K562 (cell line): Measurements from ENCODE around the gene LRRC8E. TPM values are rescaled to one million over a fixed set of nuclear protein-coding genes. Genes with fewer than 3 reads are reported as not detected.

Experiments used
- RAD51 ChIP-seq: fragments of 450-650 bp; IDR thresholded peaks from 2 replicates; pipeline ENCODE4 v1.7.1; 2016; ENCODE audit warnings: low read depth, mild to moderate bottlenecking, borderline replicate concordance
- REST ChIP-seq, 2 experiments: fragments of 450-650 bp; formaldehyde crosslinking in 1 of 2; IDR thresholded peaks; 2 replicates each; pipeline versions ENCODE4 v1.4.0 to v1.6.1; 2014 to 2020; ENCODE audit warnings: mild to moderate bottlenecking in 2 of 2, borderline replicate concordance in 1 of 2, low read depth in 1 of 2
- TBP ChIP-seq: optimal IDR thresholded peaks from 2 replicates; pipeline ENCODE3; 2011; ENCODE audit warnings: low read depth, low read length, improper control_type of control experiment
- TFAP4 ChIP-seq: sonication (generic); formaldehyde crosslinking; IDR thresholded peaks from 2 replicates; pipeline ENCODE4 v1.8.0; 2022; ENCODE audit warnings: missing genetic modification reagents, mild to moderate bottlenecking, moderate library complexity, borderline replicate concordance
- ZBTB2 ChIP-seq: fragments of 450-650 bp; IDR thresholded peaks from 2 replicates; pipeline ENCODE4 v1.6.1; 2016; ENCODE audit warnings: antibody characterized with exemption
- ZNF507 ChIP-seq: conservative IDR thresholded peaks from 2 replicates; pipeline ENCODE4 v1.6.1; 2017; ENCODE audit warnings: missing genetic modification characterization, missing compliant biosample characterization
- ZNF780A ChIP-seq: fragments of 250-450 bp; sonication (Bioruptor Pico); IDR thresholded peaks from 2 replicates; pipeline ENCODE4 v1.5.0; 2021; ENCODE audit warnings: mild to moderate bottlenecking
- polyA plus RNA-seq, 8 experiments: library from polyadenylated mRNA; depleted of rRNA in 4 of 8; stranded (reverse) in 5 of 8; unstranded in 3 of 8; fragments of >200 nt; fragmentation: Nextera tagmentation in 2 of 8; fragmentation: Illumina TruSeq in 1 of 8; extraction: Ambion mirVana in 2 of 8; extraction: Trizol in 1 of 8; gene quantifications; 2 replicates each; pipeline versions ENCODE4 v1.2.1 to v1.2.3, GENCODE V29; 2011 to 2014; ENCODE audit warnings: inconsistent platforms in 1 of 8, missing spikeins in 1 of 8
- total RNA-seq, 7 experiments: library from RNA; depleted of rRNA in 6 of 7; stranded (reverse); fragments of >200 nt in 6 of 7; fragmentation: Illumina TruSeq in 2 of 7; extraction: Trizol in 2 of 7; gene quantifications; 2 replicates each; pipeline versions ENCODE4 v1.2.1 to v1.2.3, GENCODE V29; 2011 to 2021; ENCODE audit warnings: low replicate concordance in 1 of 7

Gene LRRC8E
- total and polyA plus RNA-seq, 9 of the 15 experiments (the other 6 are each of a cell fraction or from before 2014, with no cell fraction given): 0.08 to 5.7 (median 3.5) TPM; not detected in 1

GRCh38 chr19:7919610-7920518 lies 31.6 kb downstream of the LRRC8E start, which contains the start of gene SNAPC2 (continued):
- TF ChIP-seq REST (IDR thresholded peaks at IDR 0.05; ENCODE audit: borderline replicate concordance) (no peak), REST (CRISPR knock-in tag; IDR thresholded peaks at IDR 0.05; ENCODE audit: low read depth) (no peak), TFAP4 (peak; percentile 36; the same call in 1 of the 2 replicates), ZBTB2 (no peak), ZNF507 (no peak), TBP (peak; percentile 53), ZNF780A (no peak), RAD51 (no peak)
- TF ChIP-seq, all 486 proteins: peak for 103
